HTERT RPE-1 (cell line): Measurements from ENCODE around the gene ATRX.
"Not testable (repeated sequence)": the region's sequence is repeated elsewhere in the genome, so short reads cannot be mapped to it uniquely, and the experiment has no call there.

Source experiments
- in situ Hi-C: fragments of 300-500 bp; cut with MboI; formaldehyde crosslinking; loops from 4 replicates; pipeline ENCODE4 v1.14.3; 2020; ENCODE audit warnings: low sequenced_read_pairs

Gene ATRX

DNA sequence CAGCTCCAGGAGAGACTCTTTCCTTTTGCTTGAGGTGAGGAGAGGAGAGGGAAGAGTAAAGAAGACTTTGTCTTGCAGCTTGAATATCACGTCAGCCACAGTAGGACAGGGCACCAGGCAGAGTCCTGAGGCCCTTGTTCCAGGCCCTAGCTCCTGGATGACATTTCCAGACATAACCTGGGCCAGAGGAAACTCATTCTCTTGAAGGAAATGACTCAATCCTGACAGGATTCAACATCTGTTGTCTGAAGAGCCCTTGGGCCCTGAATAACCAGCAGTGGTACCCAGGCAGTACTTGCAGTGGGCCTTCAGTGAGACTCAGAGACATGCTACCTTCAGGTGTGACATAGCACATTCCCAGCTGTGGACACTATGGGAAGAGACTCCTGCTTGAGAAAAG, 276.0 kb downstream of the ATRX start:
- in situ Hi-C loops = no loop called here

- in situ Hi-C loops = no loop called here
These were observed 280.8 kb downstream of the ATRX start for GRCh38 chrX:77505227-77505626.

GRCh38 chrX:77502951-77503525, 283.0 kb downstream of the ATRX start:
- in situ Hi-C loops = no loop called here

GRCh38 chrX:77500164-77500563, 285.9 kb downstream of the ATRX start:
- in situ Hi-C loops = not testable (repeated sequence)

GRCh38 chrX:77493677-77494553, 292.1 kb downstream of the ATRX start:
- in situ Hi-C loops = no loop called here

DNA sequence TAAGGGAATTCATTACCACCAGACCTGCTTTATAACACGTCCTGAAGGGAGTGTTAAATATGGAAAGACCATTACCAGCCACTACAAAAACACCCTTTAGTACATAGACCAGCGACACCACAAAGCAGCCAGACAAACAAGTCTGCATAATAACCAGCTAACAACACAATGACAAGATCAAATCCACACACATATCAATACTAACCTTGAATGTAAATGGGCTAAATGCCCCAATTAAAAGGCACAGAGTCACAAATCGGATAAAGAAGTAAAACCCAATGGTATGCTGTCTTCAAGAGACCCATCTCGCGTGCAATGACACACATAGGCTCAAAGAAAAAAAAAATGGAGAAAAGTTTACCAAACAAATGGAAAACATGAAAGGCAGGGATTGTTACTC, 302.0 kb downstream of the ATRX start:
- in situ Hi-C loops = no loop called here

- in situ Hi-C loops = no loop called here
These were observed 330.6 kb downstream of the ATRX start for GRCh38 chrX:77455437-77455836.
